ENCODE data around the gene BCAS1.

The BCAS1 gene

GRCh38 chr20:53926428-53927028, 143.9 kb downstream of the BCAS1 start:
- no peak for DNase-seq (ENCODE audit: low read depth in 2 of 2)

DNA sequence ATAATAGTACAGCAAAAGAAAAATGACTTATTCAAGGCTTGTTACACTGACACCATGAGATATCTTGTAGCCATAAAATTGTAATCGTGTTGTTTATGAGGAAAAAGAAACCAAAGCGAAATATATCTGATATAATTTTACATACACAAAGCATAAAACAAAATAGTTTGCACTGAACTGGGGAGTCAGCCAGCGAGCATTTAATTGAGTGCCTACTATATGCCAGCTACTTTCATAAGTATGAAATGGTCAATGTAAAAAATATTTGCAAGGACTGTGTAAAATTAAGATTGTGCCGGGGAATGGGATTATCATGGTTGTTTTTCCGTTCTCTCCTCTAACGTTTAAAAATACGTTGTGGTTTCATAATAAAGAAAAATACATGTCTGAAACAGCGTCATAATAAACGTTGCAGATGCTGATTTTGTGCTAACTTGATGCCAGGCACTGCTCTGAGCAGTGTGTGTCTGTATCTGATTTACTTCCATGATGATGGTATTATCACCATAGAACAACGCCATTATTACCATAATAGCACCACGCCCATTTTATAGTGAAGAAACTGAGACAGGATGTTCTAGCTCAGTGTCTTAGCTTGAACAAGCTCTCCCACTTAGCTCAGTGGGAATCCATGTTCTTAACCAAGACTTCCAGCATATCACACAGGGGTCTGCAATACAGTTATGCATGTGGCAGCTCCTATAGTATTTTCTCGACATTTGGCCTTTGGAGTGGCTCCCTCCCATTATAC, 144.6 kb downstream of the BCAS1 start:
- no peak for DNase-seq (ENCODE audit: low read depth in 2 of 2)

DNA sequence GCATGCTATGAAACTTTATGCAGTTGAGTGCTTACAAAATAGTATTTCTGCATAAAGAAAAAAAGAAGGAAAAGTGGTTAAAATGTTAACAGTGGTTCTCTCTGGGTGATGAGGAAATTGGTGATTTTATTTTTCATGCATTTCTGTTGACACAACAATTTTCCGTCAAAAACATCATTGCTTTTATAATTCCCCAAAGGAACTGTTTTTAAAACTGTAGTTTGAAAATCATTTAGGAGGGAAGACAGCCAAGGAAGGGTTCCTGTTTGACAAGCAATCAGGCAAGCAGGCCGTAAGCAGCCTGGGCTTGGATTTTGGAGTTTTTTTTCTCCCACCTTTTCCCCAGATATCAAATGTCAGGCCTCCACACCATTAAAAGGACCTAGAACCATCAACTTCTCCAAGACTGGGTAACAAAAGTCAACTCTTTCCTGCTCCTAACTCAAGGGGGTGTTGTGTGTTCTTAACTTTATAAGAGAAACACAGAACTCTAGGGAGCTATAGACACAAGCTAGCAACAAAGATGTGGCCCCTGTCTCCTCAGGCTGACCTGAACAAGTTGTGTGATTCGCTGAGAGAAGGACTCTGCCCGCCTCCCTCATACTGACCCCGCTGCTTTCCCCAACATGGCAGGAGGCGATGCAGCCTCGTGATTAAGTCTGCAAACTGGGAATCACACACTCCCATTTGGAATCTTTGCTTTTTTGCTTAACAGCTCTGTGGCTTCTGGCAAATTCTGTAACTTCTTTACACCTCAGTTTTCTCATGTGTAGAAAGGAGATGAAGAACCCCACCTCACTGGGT, 146.6 kb downstream of the BCAS1 start:
- no peak for DNase-seq (ENCODE audit: low read depth in 2 of 2)

DNA sequence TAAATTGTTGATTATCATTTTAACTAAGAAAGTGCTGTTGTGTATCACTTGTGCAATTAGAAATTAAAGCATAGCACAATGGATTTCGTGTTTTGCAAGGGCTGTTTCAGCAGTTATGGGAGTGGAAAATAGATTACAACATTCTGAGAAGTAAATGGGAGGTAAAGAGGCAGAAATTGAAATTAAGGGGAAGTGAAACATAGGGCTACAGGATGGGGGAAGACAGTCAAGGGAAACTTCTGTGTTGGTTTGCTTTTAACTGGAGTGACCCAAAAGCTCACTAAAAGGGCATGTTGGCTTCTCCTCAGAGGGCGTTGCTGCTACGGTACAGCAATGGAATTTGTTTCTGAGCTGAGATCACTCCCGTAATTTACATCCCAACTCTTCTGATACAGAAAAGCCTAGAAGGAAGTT, 147.5 kb downstream of the BCAS1 start:
- no peak for DNase-seq (ENCODE audit: low read depth in 2 of 2)

- DNase-seq (ENCODE audit: low read depth in 2 of 2), result no peak
These were observed 148.9 kb downstream of the BCAS1 start for GRCh38 chr20:53921443-53921973.

- no peak for DNase-seq (ENCODE audit: low read depth in 2 of 2)
These were observed 149.6 kb downstream of the BCAS1 start for GRCh38 chr20:53920647-53921245.

GRCh38 chr20:53919886-53920285, 150.5 kb downstream of the BCAS1 start:
- DNase-seq (ENCODE audit: low read depth in 2 of 2), result no peak

DNA sequence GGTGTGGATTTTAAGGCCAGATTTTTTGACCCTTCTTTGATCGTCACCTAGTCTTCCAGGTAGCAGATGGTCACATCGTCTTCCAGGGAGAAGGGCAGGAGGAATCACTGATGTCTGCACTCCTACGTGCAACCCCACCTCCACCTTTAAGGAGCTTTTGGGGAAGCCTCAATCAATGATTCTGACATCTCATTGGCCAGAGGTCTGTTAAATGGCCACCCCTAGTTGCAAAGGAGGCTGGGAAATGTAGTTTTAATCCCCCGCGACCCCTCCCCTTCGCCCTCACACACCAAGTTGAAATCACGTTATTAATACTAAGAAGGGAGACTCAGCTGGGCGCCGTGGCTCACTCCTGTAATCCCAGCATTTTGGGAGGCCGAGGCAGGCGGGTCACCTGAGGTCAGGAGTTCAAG, 151.4 kb downstream of the BCAS1 start:
- no peak for DNase-seq (ENCODE audit: low read depth in 2 of 2)

DNA sequence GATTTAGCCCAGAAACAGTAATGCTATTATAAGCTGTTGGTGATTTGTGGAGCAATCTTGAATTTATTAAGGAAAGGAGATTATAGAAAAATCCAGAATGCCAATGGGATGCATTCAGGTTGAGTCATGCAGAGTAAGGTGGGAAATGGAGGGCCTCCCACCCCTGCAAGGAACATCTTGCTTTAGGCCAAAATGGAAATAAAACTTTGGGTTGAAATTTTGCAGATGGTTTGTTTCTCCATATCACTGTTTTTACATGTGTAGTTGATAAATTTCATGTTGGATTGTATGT, 152.4 kb downstream of the BCAS1 start:
- DNase-seq (ENCODE audit: low read depth in 2 of 2), result no peak

DNA sequence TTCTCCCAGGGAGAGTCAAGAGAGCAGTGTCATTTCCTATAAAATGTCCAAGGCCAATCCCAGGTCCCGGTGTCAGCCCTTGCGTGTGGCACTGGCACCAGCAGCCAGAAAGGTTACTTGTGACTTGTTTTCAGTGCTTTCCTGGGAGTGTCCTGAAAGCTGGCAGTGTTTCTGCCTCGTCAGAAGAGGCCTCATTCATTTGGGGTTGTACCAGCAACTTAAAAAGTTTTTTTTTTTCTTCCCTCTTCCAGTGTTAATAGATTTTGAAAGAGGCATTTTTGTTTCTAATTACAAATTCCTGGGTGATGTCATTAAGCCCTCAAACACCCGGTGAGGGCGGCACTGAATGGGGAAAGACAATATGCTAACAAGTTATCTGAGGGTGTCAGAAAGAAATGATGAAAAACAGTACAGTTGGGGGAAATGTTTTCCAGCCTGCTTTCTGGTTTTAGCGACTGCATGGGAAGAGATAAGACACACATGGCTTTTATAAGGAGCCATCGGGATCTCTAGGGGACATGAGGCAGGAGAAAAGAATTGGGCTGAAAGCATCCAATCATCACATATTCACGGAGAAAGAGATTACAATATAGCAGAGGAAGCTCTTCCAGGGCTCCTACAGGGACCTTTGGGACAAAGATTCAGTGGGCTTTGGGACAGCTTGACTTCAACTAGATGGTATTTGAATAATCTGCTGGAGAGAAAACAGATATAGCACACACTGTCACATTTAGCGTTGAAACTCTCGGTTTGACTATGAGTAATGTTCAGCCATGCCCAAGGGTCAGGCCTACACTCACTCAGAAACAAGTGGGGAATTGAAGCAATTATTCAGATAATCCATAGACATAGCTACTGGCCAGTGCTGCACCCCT, 153.0 kb downstream of the BCAS1 start:
- DNase-seq (ENCODE audit: low read depth in 2 of 2), result no peak

DNA sequence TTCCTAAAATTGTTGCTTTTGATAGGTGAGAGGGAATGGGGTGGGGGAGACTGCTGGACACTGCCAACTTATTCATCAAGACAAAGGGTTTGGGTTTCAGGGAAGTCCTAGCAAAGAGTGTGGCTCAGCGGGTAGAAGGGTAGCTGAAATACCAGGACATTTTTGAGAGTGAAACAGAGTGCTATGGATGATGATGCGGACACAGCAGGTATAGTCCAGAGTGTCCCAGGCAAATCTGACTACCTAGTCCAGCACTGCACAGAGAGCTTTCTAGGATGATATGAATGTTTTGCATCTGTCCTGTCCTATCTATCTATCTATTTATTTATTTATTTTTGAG, 154.3 kb downstream of the BCAS1 start:
- no peak for DNase-seq (ENCODE audit: low read depth in 2 of 2)

DNA sequence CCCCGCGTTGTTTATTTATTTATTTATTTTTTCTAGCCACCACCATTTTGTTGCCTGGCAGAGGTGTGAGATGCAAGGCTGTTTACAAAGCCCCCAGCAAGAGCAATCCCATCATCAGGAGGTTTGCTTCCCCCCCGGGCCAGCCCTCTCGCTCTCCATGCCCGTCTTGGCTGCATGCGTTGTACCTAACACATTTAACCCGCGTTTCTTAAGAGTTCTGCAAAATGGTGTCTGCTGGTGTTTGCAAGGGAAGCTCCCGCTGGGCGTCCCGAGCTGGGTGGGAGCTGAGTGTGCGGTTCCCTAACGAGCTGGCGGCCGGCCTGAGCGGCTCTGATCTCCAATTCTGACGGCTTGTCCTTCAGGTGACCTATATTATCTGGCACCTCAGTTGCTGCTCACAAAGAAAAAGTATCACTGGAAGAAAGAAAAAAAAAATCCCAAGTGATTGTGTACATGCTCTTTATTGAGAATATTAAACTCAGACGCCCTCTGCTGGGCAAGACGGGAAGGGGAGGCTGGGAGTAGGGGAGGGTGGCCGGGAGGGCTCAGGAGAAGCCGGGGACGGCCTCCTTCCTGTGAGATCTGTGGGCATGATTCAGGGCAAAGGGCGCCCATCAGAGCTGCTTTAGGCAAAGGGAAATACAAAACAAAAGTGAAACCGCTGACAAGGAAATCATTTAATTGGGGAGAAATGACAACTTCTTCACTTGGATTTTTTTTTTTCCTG, 154.8 kb downstream of the BCAS1 start:
- peak; percentile 83 to 96 for DNase-seq (ENCODE audit: low read depth in 2 of 2)

- no peak for DNase-seq (ENCODE audit: low read depth in 2 of 2)
These were observed 155.5 kb downstream of the BCAS1 start for GRCh38 chr20:53914781-53915445.

DNA sequence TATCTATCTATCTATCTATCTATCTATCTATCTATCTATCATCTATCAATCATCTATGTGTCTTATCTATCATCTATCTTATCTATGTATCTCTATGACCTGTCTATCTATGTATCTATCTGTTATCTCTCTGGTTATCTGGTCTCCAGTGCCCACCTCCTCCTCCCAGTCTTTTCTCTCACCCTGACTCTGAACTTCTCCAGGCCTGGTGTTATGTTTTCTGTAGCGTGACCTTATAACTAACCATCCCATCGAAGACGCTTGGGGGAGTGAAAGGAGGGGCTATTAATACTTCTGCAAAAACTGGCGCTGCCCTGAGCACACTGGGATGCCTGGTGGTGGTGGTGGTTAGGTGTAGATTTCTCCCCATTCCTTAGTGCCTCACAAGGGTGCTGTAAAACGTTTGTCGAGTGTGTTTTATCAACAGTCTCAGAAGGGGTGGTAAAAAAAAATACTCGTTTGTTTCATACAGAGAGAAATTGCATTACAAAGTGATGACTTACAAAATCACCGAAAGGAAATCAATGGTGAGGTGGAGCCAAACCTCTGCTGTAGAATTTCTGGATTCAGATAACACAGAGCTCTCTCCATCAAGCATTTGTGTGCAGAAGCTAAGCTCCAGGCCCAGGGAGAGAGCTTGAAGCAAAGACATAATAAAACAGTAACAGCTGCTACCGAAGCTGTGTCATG, 156.2 kb downstream of the BCAS1 start:
- DNase-seq (ENCODE audit: low read depth in 2 of 2), result no peak

DNA sequence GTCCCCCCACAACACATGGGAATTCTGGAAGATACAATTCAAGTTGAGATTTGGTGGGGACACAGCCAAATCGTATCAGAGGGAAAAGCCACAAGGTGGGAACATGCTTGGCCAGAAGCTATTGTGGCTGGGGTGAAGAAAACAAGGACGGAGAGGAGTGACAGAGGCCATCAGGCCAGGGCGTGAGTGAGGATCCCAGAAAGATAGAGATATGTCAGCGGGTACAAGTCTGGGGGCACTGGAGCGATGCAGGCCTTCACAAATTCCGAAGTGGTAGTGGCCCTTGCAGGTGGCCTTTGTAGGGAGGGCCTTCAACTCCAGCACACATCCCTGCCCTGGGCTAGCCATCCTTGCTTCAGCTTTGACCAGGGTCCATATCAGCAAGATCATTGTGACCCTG, 159.1 kb downstream of the BCAS1 start:
- DNase-seq (ENCODE audit: low read depth in 2 of 2), result no peak

- DNase-seq (ENCODE audit: low read depth in 2 of 2), result no peak
These were observed 159.9 kb downstream of the BCAS1 start for GRCh38 chr20:53910351-53911002.

- no peak for DNase-seq (ENCODE audit: low read depth in 2 of 2)
These were observed 162.2 kb downstream of the BCAS1 start for GRCh38 chr20:53907968-53908751.

GRCh38 chr20:53905820-53906191, 164.6 kb downstream of the BCAS1 start:
- DNase-seq (ENCODE audit: low read depth in 2 of 2), result no peak
